Stimulated activated CD8-positive, alpha-beta memory T cell treated with anti-CD3 and anti-CD28 coated beads, Interleukin-7, amount 100 ng/mL, for 4 hours (primary cell): ENCODE results near the gene PPP3CA.
A peak's percentile ranks its signal among the peaks of the same experiment; 100 is the strongest.

Experiments used
- DNase-seq, 2 donors: peaks; one replicate each; pipeline ENCODE4 v3.0.0-alpha.2; 2020; ENCODE audit warnings: low read depth in 2 of 2

The PPP3CA gene

DNA sequence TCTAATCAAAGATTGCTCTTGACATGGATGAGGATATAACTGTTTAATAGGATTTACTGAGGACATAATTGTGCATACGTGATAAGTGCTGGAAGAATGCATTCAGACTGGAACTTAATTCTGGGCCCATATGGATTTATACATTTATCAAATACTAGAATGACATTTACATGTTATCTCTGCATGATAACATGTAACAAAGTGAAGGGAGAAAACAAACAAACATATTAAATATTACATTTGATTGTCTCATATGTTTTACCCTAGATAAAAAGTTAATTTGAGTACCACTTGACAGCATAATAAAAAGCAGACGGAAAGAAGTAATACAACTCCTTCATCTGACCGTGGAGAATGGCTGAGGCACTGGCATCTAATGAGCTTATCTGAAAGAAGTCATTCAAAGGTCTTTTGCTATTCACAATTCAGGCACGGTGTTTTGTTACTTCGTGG, 297.8 kb downstream of the PPP3CA start:
- DNase-seq: no peak

DNA sequence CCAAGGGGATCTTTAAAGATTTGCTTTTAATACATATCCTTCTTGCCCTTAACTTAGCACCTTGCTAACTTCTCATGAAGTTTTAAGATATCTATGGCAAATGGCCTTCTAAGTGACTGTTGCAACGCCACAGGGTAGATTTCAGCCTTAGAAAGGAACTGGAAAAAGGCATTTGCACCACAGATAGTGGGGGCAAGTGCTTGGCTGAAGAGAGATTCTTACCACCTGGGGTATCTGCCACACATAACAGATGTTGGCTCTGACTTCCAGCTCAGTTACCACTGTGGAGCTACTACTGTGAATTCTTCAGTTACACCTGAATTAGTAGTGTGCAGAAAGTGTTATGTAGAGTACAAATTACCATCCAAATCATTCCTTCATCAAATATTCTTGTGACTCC, 302.6 kb downstream of the PPP3CA start:
- no peak for DNase-seq

DNA sequence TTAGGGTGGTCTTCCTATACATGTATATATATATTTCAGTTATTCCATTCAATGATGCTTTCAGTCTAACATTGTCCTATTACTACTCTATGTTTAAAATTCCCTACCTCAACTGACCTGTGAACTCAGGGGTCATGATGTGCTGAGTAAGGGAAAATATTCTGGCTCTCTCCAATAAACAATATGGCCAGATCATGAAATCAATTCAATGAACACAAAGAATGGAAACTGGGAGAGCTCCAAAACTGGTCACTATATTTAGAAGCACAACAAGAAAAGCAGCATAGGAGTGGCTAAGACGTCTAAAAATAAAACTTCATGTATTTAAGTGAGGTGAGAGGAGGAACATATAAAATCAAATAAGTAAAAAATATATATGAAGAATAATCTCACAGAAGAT, 304.5 kb downstream of the PPP3CA start:
- DNase-seq: no peak

DNA sequence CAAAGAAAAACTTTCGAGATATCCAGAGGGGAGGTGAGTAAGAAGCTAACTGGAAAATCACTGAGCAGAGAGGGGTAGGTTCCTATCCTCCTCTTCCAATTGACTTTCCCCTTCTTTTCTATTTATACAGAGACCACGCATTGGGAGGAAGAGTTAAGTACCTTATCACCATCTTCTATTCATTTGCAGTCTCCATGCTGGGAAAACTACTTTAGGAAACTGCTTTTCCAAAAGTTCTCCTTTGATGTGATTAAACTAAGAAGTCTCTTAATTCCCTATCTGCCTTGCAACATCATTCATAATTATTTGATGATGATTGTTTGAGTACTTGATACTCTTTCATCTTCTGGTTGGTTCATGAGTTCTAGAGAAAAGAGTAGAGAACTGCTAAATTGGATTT, 306.6 kb downstream of the PPP3CA start:
- no peak for DNase-seq

DNA sequence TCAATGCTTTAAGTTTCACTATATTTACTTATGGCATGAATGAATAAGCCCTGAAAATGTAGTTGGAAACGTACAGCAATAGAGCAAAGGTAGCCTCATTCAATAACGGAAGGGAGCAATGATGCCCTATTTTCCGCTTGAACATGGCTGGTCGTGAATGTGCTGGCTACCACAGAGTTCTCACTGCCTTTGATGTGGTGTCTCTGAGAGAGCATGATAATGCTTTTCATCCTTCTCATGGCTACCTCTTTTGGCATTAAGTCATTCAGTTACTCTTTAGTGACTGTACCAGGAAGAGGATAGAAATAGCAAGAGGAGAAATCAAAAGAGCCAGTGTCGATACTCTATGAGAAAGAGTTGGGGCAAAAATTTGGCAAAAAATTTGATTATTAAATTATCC, 308.0 kb downstream of the PPP3CA start:
- peak in 1 of 2 donors; percentile 33 for DNase-seq

DNA sequence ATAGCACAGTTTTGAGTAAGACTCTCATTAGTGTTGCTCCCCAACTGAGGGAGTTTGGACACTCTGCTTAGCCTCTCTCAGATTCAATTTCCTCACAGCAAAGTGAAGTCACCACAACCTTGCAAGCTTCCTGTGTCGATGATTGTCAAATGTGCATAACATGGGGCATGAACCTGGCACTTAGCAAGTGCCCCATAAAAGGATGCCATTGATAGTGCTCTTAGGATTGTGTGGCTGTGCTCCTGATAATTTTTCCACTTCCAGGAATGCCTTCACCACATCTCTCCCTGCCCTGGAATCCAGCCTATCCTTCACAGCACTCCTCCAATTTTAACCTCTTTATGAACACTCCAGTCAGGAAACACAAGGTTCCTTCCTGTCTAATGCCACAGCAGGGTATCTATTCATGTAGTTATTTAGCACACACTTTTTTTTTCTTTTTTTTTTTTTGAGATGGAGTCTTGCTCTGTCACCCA, 309.4 kb downstream of the PPP3CA start:
- DNase-seq: no peak

DNA sequence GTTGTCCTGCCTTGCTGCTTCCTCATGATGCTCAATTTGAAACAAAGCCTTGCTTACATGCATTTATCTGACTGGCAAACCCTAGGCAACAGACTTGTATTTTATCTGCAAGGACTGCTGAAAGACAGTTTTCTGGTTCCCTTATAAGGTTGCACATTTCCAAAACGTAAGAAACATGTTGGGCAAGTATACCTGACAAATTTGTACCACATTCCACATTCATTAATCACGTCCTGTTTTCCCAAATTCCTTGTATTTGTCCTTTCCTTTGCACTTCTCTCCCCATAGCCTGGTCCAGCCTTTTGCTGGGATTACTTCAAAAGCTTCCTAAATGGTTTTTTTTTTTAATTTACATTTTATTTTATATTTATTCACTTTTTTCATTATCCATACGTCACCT, 310.1 kb downstream of the PPP3CA start:
- no peak for DNase-seq

DNA sequence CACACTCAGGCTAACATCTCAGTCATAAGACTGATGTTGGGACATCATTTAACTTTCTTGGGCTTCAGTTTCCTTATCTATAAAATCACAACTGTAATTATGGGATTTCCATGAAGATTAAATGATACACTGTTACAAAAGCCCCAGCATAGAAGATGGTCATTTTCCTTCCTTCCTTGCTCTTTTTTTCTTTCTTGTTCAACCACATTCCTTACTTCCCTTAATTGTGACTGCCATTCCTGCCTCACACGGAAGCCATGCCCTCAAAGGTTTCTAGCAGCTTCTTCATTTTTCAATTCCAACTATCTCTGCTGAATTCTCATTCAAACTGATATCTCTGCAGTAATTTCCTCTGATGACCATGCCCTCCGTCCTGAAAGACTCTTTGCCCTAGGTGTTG, 311.8 kb downstream of the PPP3CA start:
- no peak for DNase-seq

DNA sequence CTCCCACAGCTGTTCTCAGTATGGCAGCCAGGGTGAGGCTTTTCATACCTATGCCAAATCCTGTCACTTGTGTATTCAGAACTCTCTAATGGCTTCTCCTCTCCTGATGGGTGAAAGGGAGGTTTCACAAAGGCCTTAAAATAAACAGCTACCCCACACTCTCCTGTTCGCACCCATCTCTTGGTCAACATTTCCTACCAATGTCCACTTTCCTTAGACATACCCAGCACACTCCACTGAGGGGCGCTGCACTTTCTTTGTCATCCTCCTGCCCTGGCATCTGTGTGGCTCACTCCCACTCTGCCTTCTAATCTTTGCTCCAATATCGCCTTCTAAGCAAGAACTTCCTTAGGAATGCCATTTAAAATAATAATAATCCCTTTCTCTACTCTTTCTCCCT, 313.3 kb downstream of the PPP3CA start:
- DNase-seq: no peak

DNA sequence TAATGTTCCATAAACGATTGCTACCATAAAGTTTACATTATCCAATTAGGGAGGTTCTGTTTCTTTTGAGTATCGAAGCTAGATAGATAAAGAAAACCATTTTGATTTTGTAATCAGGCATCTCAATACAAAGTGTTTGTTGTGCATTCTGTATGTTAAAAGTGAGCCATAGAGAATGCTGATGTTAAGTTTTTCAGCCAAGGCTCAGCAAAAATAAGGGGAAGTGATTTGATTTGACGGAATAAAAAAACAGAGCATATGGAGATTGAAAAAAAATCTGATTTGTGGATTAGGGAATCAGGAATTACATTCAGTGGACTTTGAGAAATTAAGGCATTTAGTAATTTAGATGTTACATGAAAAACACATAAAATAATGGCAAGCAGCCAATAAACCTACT, 314.8 kb downstream of the PPP3CA start:
- no peak for DNase-seq

DNA sequence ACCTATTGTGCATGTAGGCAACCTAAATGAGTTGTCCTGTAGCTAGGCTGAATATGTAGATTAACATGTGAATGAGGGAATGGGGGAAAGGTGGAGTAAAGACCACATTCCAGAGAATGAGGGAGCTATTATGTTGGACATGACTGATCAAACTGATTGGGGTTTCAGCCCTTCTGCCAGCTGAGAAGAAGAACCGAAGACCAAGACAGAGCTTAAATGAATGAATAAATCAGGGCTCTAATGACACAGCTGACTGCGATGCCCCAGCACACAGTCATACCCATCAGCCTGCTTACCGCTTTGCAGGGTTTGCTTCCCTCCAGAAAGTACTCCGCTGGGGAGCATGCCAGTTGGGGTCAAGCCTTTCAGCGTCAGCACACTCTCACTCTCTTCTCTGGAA, 315.4 kb downstream of the PPP3CA start:
- DNase-seq: no peak

DNA sequence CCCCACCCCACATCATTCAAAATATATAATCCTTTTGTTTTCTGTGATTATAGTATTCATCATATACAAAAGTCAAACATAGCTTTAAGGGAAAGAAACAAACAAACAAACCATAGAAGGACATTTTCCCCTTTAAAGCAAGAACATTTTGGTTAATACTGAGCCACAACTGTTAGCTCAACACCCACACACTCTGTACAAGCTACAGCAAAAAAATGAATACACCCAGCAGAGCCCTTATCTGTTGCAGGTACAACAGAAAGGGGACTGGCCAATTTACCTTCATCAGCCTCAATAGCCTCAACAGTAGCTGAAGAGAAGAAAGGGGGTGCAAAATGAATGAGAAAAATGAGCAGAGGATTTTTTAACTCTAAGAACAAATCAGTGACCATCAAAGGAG, 318.4 kb downstream of the PPP3CA start:
- no peak for DNase-seq

DNA sequence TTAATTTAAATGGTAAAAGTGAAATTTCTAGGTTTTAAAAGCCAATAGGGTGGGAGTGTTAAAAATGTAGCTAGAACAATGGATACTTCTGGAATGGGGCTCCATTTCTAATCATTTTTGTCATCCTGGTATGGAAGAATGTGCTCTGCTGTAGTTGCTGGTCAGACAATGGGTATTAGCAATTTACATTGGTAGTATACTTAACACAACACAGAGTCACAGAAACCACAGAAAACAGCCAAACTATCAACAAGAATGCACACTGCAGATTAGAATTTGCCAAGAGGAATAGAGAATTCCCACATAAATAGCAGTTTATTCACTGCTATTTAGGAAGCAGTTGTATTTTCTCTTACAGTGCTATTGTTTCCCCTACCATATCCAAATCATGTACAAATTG, 319.6 kb downstream of the PPP3CA start:
- DNase-seq: no peak

DNA sequence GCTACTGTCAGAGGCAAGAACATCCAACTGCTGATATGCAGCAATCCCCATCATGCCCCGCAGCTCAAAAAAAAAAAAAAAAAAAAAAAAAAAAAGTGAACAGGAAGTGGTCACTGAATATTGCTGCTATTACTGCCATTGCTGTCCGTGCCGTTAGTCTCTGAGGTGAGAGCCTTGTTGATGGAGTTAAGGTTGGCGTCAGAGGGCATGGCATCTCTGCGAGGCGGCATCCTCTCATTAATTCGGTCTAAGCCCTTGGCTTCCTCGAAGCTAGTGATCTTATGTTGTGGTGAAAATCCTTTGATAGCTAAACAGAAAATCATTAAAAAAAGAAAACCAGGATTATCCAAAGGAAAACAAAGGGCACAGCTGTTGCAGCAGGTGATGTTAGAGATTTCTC, 321.6 kb downstream of the PPP3CA start:
- no peak for DNase-seq

DNA sequence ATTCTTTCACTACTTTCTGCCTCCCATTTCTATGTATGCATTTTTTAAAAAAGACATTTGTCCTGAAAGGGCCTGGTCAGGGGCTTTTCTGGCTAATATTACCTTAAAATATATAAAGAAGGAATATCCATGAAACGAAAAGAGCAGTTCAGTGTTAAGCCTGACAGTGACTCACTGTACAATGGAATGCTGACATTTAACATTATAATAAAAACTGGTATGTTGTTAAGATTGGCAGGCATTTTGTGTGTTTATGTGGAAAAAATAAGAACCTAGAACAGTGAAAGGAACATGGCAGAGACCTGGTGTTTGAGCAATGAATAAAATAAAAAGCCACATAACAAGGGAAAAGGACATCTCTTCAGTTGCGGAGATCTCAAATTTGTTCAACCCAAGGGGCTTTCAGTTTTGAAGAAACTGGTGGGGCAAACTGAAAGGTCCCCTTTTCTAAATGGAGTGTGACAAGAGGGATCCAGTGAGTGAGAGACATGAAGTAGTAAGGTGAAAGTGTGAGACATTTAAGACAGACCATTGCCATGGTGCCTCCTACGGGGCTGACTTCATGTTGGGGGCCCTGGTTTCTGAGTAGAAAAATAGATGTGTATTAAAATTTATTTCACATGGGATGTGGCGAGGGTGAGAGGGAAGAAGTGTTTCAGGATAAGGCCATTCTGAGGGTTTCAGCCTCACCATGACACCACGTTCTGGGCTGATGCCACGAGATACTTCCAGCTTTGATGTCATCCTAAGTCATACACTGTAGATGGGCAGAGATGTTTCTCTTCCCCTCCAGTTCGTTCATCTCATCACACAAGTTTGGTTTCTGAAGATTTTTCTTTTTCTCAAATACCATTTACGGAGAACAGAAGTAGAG, 324.9 kb downstream of the PPP3CA start:
- no peak for DNase-seq

DNA sequence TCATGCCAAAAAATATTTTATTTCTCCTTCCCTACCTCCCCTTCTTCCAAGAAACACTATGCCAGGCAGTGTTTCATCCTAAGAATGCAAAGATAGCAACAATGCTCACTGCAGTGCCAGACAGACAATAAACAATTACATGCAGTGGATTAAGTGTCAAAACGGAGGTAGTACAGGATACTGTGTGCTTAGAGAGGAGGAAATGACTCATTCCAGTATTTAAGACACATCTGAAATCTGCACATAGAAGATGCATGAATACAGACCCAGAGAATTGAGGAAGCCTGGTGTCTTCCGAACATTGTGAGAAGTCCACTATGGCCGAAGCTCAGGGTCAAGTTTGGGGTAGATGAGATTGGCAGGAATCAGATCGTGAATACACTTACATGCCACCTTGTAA, 326.4 kb downstream of the PPP3CA start:
- DNase-seq: no peak

DNA sequence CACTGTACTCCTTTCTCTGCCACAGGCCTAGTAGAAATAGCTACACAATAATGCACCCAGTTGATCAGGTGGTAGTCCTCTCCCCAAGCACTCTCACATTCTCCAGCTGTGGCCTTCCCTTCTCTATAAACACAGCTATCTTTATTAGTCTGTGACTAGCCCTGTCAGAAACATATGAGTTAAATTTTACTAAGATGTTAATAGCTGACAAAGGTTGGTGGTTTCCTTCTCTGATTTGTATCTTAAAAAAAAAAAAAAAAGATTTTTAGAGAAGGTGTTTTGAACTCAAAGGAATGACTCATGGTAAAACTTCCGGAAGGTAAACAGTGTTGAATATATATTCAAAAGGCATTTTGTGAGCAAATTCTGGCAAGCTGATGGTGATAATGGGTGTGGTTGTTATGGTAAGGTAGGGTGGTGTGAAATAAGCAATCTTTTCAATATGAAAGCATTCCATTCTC, 327.4 kb downstream of the PPP3CA start:
- DNase-seq: no peak

DNA sequence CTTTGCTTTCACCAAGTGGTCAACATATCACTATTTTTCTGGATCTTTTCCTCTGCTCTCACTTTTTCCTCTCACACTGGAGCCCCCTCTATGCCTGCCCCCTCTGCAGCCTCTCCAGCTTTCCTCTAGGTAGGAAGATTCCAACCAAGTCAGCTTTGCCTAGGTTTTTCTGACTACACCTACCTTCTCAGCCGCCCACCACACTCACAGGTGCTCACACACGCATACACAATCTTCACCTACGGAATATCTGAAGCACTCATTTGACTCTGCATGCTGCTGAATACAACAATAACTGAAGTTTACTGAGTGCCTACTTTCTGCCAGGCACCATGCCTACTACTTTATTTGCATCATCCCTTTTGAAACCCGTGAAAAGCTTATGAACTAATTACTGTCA, 328.0 kb downstream of the PPP3CA start:
- DNase-seq: no peak

DNA sequence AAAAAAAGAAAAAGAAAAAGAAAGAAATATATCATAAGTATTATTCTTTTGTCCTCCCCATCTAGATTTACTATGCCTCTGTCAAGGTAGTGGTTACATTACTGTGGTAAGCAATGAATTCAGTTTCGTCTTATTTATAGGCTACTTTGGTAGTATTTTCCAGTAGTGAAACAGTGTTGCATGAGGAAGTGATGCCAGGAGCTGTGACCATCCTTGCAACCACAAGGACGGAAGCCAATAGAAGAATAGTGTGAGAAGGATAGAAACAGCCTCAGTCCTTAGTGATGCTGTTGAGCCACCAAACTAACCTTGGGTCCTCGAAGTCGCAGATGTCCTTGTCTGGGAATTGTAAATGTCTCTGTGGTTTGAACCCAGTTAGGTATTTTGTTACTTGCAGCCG, 328.5 kb downstream of the PPP3CA start:
- no peak for DNase-seq

DNA sequence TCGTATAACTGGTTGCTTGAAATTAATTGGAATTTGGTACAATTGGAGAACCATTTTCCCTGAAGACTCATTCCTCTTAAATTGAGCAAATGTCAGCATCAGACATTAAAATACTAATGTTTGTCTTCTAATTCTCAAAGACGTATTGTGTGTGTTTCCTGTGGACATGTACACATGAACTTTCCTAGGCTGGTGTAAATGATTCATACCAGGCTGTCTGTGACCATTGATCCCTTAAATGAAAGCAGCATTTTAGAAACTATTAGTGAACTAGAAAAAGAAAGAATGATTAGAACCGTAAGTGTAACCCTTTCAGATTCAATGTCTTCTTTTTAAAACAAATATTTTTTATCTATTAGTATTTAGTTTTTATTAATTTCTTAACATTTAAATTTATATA, 332.9 kb downstream of the PPP3CA start:
- DNase-seq: no peak

DNA sequence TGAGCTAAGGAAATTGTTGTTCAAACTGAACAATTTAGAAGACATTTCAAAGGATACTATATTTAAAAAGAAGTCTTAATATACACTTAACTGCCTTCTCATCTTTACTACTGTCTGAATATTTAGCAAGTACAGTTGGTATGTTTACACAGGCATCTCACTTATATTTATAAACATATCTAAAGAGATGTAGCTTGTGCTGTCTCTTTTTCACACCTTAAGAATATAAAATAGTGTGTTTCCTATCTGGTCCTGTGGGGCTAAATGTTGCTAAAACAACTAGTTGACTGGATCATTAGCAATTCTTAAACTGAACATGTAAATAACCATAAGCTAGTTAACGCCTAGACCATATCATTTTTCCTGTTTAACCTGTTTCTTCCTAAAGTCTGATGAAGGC, 336.3 kb downstream of the PPP3CA start:
- DNase-seq: no peak

DNA sequence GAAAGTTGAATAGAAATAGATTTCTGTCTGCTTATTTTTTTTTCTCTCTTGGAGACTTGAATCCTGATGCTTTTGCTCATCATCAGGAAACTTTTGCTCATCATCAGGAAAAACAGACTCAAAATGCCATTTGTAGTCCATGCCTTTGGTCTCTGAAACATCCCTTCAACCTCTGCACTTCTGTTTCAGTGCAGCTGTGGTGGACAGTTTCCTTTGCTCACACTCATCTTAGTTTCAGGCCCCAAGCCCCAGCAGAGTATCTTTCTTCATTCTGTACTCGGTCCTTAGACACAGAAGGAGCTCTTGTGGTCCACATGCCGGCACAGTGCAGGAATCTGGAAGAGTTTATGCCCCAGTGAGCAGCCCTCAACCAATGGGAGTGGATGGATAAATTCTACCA, 337.9 kb downstream of the PPP3CA start:
- DNase-seq: no peak

DNA sequence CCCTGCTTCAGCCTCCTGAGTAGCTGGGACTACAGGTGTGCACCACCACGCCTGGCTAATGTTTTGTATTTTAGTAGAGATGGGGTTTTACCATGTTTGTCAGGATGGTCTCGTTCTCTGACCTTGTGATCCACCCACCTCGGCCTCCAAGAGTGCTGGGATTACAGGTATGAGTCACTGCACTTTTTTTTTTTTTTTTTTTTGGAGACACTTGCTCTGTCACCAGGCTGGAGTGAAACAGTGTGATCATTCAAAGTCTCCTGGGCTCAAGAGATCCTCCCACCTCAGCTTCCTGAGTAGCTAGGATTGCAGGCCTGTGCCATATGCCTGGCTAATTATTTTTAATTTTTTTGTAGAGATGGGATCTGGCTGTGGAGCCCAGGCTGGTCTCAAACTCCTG, 338.8 kb downstream of the PPP3CA start:
- no peak for DNase-seq

DNA sequence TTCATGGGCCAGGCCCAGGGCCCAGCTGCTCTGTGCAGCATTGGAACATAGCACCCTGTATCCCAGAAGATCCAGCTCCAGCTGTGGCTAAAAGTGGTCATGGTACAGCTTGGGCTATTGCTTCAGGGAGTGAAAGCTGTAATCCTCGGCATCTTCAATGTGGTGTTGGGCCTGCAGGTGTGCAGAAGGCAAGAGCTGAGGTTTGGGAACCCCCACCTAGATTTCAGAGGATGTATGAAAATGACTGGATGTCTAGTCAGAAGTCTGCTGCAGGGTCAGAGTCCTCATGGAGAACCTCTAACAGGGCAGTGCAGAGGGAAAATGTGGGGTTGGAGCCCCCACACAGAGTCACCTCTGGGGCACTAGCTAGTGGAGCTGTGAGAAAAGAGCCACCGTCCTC, 341.7 kb downstream of the PPP3CA start:
- DNase-seq: no peak
